Activated CD8-positive, alpha-beta T cell treated with anti-CD3 and anti-CD28 coated beads, Interleukin-2, amount 10 ng/mL, durations not matched to agents 7 days and 5 days (primary cell): ENCODE measurements around the gene HLA-DPB1. TPM values are rescaled to one million over a fixed set of nuclear protein-coding genes. Genes with fewer than 3 reads are reported as not detected.

Source experiments
- ATAC-seq: fragments of 150-1000 bp; cut with Tn5 transposase; one replicate; pipeline ENCODE4 v1.10.0; 2021; ENCODE audit warnings: moderate library complexity
- CTCF ChIA-PET: fragments of 350-600 bp; sonication (Branson Sonifier 250); formaldehyde crosslinking; loops from one replicate; lab custom pipeline; 2021; ENCODE audit warnings: antibody characterized with exemption; lab: Charles Lee
- POLR2A ChIA-PET: fragments of 350-600 bp; sonication (Branson Sonifier 250); formaldehyde crosslinking; loops from one replicate; lab custom pipeline; 2021; ENCODE audit warnings: antibody characterized with exemption; lab: Charles Lee
- DNase-seq: peaks from one replicate; pipeline ENCODE4 v3.0.0-alpha.2; 2020
- H3K27ac Mint-ChIP-seq: one replicate; pipeline ENCODE4 v1.8.0; 2021; ENCODE audit warnings: mild to moderate bottlenecking, mixed read lengths
- H3K27me3 Mint-ChIP-seq: one replicate; pipeline ENCODE4 v1.8.0; 2021; ENCODE audit warnings: low read depth, mixed read lengths
- H3K36me3 Mint-ChIP-seq: one replicate; pipeline ENCODE4 v1.8.0; 2021; ENCODE audit warnings: low read depth, mixed read lengths
- H3K4me1 Mint-ChIP-seq: one replicate; pipeline ENCODE4 v1.8.0; 2021; ENCODE audit warnings: low read depth, mixed read lengths
- H3K4me3 Mint-ChIP-seq: one replicate; pipeline ENCODE4 v1.8.0; 2021; ENCODE audit warnings: mild to moderate bottlenecking, mixed read lengths
- H3K9me3 Mint-ChIP-seq: one replicate; pipeline ENCODE4 v1.8.0; 2022; ENCODE audit warnings: mixed read lengths; ENCODE audit not compliant: insufficient read depth
- total RNA-seq, 2 experiments: library from RNA; stranded (reverse); gene quantifications; one replicate each; pipeline ENCODE4 v1.2.3, GENCODE V29; 2021

Gene HLA-DPB1
- total RNA-seq, 2 experiments from 2014 or later, result 21.0 to 22.8 TPM

DNA sequence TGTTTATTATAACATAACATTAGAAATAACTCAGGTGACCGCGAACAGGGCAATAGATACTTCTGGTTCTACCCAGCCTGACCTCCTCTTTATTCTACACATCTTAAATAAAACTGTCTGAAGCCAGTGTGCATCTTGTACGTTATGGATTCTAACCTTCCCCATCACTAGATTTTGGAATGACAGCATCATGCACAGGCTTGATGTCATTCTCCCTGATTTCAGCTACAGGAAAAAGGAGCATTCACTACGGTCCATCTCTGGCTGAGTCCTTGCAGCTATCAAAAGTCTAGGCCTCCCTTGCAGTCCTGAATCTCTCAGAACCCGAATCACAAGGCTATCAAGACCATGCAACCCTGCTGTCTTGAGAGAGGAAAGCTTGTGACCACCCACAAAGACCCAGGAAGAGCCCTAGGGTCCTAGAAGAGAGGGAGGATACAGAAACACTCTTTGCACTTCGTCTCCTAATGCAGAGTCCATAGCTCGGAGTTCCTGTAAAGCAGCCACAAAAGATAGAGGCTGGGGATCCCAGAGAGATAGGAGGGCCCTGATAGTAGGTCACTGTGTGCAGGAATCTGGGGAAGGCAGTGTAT lies 3.2 kb upstream of the HLA-DPB1 start:
- no peaks in the 10 kb centered on the region for H3K9me3 Mint-ChIP-seq
- ATAC-seq (no peak), DNase-seq (no peak)
- peaks cover 39% of the 10 kb centered on the region for H3K4me1 Mint-ChIP-seq
- peak overlapping the region; percentile 76 for H3K4me3 Mint-ChIP-seq
- H3K27me3 Mint-ChIP-seq, result peaks cover 6% of the 10 kb centered on the region
- CTCF ChIA-PET, result interaction anchor here (0.8 to 2.8 kb wide), 9 partner anchors 10 to 177 kb away, joined by 3 to 12 read pairs (median 4); no protein-coding TSS in a partner anchor
- H3K27ac Mint-ChIP-seq, result no peak overlapping the region
- POLR2A ChIA-PET, result interaction anchor here (0.5 to 2.3 kb wide), 3 partner anchors 9 to 101 kb away, joined by 3 to 6 read pairs (median 3); no protein-coding TSS in a partner anchor
- H3K36me3 Mint-ChIP-seq, result peaks cover 7% of the 10 kb centered on the region

DNA sequence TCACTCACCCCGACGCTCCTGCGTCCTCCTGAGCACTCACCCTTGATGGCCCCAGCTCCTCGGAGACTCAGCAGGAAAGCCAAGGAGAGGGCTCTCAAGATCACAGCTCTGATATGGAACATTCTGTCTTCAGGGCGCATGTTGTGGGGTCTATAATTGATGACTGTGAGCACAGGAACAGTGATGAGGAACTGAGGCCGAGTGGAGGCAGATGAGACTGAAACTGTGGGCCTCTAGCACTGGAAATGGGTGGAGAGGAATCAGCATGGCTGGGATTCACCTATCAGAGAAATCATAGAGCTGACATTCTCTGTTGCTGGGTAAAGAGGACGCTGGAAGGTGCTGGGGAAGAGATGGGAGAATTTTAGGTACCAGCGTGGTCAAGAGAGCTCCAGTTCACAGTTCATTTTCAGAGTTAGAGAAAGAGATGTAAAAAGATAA lies 2.3 kb upstream of the HLA-DPB1 start, which contains the start of gene HLA-DPA1:
Gene HLA-DPA1, minus strand, starts transcription at position 219 of the 441 bp plus-strand sequence.
- H3K9me3 Mint-ChIP-seq, result no peaks in the 10 kb centered on the region
- ChIA-PET POLR2A (interaction anchor here (0.6 to 2.3 kb wide), 3 partner anchors 41 to 102 kb away, joined by 3 to 6 read pairs (median 3); no protein-coding TSS in a partner anchor), CTCF (interaction anchor here (0.8 to 2.8 kb wide), 8 partner anchors 9 to 176 kb away, joined by 3 to 12 read pairs (median 4); no protein-coding TSS in a partner anchor)
- peak within 1 kb of the TSS; percentile 76 for H3K4me3 Mint-ChIP-seq
- peaks cover 3% of the 10 kb centered on the region for H3K36me3 Mint-ChIP-seq
- peak within 1 kb of the TSS; percentile 12 for H3K27ac Mint-ChIP-seq
- DNase-seq (peak; percentile 64), ATAC-seq (peak; percentile 74)
- H3K27me3 Mint-ChIP-seq, result peaks cover 6% of the 10 kb centered on the region
- peaks cover 43% of the 10 kb centered on the region for H3K4me1 Mint-ChIP-seq

DNA sequence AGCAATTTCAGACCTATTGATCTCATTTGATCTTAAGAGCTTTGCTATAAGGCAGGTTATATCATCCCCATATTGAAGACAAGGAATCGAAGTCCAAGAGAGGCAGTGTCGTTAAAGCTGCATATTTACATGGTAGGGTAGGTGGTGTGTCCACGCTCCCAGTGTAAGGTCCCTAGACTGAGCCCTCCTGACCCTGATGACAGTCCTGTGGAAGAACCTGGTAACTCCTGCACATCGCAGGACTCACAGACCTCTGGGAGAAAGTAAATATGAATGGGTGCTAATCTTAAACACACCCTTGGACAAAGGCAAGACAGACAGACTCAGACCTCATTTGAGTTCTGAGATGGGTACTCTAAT lies 602 bp upstream of the HLA-DPB1 start:
- ChIA-PET POLR2A (interaction anchor here (0.5 to 1.4 kb wide), 6 partner anchors 13 to 173 kb away, joined by 3 to 7 read pairs (median 3); no protein-coding TSS in a partner anchor), CTCF (interaction anchor here (0.7 to 1.6 kb wide), 12 partner anchors 15 to 222 kb away, joined by 3 to 9 read pairs (median 4); partner anchors contain the start of genes HLA-DMA and TAP1)
- Mint-ChIP-seq H3K27me3 (peaks cover 6% of the 10 kb centered on the region), H3K27ac (peak overlapping the region; percentile 71), H3K36me3 (no peaks in the 10 kb centered on the region), H3K9me3 (no peaks in the 10 kb centered on the region), H3K4me3 (no peak overlapping the region), H3K4me1 (peaks cover 43% of the 10 kb centered on the region)
- DNase-seq (no peak), ATAC-seq (no peak)

DNA sequence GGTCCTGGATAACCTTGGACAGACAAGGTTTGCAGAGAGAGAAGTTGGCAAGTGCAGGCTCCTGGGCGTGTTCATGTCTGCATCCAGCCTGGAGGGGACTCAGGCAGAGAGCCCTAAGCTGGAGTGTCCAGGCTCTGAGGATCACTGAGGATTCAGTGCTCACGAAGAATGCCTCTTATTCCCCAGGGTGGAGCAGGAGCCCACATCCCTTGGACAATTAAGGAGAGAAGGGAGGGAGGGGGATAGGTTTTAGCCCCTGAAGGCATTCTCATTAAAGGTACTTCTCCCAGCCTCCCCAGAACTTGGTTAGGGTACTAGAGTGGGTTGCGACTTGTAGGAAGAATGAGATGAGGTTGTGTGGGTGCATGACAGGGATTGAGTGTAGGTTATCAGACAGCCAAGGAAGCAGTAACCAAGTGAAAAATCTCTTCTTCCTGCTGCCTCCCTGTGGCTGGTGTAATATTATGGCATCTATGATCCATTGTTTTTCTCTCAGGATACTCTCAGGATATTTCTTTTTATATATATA lies 680 bp downstream of the HLA-DPB1 start:
- no peak for DNase-seq
- ATAC-seq, result no peak
- H3K4me3 Mint-ChIP-seq, result peak overlapping the region; percentile 74
- H3K27ac Mint-ChIP-seq, result peak overlapping the region; percentile 71
- no peaks in the 10 kb centered on the region for H3K36me3 Mint-ChIP-seq
- H3K27me3 Mint-ChIP-seq, result peaks cover 6% of the 10 kb centered on the region
- peaks cover 52% of the 10 kb centered on the region for H3K4me1 Mint-ChIP-seq
- ChIA-PET POLR2A (interaction anchor here (0.6 to 1.4 kb wide), 3 partner anchors 14 to 214 kb away, joined by 3 to 7 read pairs (median 3); no protein-coding TSS in a partner anchor), CTCF (interaction anchor here (0.6 to 1.6 kb wide), 10 partner anchors 10 to 143 kb away, joined by 3 to 9 read pairs (median 3); partner anchors contain the start of gene HLA-DMA)
- H3K9me3 Mint-ChIP-seq, result no peaks in the 10 kb centered on the region

DNA sequence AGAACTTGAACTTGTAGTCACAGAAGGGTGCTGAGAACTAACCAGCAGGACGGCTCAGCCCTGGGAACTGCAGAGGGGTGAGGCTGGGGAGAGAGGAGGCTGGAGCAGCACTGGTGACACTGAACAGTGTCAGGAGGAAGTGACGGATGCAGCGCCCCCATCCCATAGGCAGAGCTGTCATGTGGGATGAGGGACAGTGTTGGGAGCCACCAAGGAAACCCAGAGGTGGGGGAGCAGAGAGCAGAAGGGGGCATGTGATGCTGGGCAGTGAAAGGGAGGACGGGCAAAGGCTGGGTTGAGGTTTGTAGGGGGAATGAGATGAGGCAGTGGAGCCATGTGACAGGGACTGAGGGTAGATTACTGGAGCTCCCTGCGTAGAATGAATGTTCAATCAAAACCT lies 2.1 kb downstream of the HLA-DPB1 start:
- Mint-ChIP-seq H3K27ac (no peak overlapping the region), H3K4me3 (no peak overlapping the region), H3K27me3 (peaks cover 2% of the 10 kb centered on the region), H3K4me1 (peaks cover 54% of the 10 kb centered on the region), H3K36me3 (no peaks in the 10 kb centered on the region), H3K9me3 (no peaks in the 10 kb centered on the region)
- CTCF ChIA-PET, result no interaction called here
- DNase-seq, result no peak
- POLR2A ChIA-PET, result interaction anchor here (1.8 kb wide), 1 partner anchor 106 kb away, joined by 6 read pairs; no protein-coding TSS in a partner anchor
- no peak for ATAC-seq

DNA sequence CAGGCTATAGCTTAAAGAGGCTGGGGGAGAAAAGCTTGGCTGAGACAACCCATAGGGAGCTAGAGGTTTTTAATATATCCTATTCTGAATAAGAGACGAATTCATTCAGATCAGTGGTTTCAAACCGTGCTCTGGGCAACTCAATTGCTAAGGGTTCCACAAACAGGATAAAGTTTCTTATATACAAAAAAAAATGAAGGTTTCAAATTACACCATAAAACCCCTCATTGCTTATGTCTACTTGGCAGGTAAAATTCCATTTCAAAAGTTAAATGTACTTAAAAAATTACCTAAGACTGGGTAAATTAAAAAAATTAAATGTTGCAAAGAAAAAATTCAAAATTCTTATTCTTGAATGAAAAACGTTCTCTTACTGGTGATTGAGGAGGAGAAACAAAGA lies 2.7 kb downstream of the HLA-DPB1 start:
- H3K9me3 Mint-ChIP-seq, result no peaks in the 10 kb centered on the region
- H3K27ac Mint-ChIP-seq, result no peak overlapping the region
- peaks cover 52% of the 10 kb centered on the region for H3K4me1 Mint-ChIP-seq
- no peak overlapping the region for H3K4me3 Mint-ChIP-seq
- H3K36me3 Mint-ChIP-seq, result no peaks in the 10 kb centered on the region
- H3K27me3 Mint-ChIP-seq, result peaks cover 1% of the 10 kb centered on the region
- POLR2A ChIA-PET, result interaction anchor here (1.8 kb wide), 1 partner anchor 107 kb away, joined by 6 read pairs; no protein-coding TSS in a partner anchor
- CTCF ChIA-PET, result no interaction called here
- no peak for DNase-seq
- no peak for ATAC-seq

DNA sequence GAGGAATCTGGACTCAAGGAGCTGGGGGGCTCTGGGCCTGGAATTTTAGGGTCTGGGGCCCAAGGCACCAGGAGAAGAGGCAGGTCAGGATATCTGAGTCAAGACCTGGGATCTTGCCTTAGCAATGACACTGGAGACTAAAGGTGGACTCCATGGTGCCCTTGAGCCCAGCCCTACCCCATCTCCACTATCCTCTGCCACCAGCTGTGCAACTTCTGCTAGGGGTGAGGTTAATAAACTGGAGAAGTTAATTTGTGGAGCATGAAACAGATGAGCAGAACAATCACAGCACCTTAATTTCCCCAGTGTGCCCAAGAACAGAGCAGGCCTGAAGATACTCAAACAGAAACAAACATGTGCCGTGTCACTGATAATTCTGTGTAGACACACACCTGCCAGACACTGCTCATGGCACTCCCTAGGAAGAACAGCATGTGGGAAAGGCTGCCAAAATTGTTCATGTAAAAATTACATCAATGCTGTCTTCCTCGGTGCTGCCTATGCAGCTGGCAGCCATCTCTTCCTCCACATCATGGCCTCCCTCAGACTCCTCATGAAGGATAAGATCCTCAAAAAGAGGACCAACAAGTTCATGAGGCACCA lies 3.2 kb downstream of the HLA-DPB1 start:
- CTCF ChIA-PET, result interaction anchor here (1.5 kb wide), 1 partner anchor 47 kb away, joined by 3 read pairs; no protein-coding TSS in a partner anchor
- POLR2A ChIA-PET, result interaction anchor here (1.8 kb wide), 1 partner anchor 107 kb away, joined by 6 read pairs; no protein-coding TSS in a partner anchor

DNA sequence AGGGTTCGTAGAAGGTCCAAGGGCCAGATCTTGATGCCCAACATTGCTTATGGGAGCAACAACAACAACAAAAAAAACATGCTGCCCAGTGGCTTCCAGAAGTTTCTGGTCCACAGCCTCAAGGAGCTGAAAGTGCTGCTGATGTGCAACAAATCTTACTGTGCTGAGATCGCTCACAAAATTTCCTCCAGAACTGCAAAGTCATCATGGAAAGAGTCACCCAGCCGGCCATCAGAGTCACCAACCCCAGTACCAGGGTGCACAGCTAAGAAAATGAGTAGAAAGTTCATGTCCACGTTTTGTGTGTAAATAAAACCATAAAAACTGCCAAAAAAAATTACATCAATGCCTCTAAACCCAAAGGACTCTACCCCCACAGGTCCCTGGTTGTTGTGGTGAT lies 3.8 kb downstream of the HLA-DPB1 start:
- ATAC-seq, result no peak
- H3K9me3 Mint-ChIP-seq, result no peaks in the 10 kb centered on the region
- DNase-seq, result no peak
- CTCF ChIA-PET, result interaction anchor here (0.8 to 1.5 kb wide), 6 partner anchors 10 to 127 kb away, joined by 3 to 4 read pairs (median 4); partner anchors contain the start of gene HLA-DMA
- POLR2A ChIA-PET, result interaction anchor here (0.6 kb wide), 1 partner anchor 170 kb away, joined by 4 read pairs; no protein-coding TSS in a partner anchor
- H3K27ac Mint-ChIP-seq, result no peak overlapping the region
- H3K4me3 Mint-ChIP-seq, result no peak overlapping the region
- H3K36me3 Mint-ChIP-seq, result no peaks in the 10 kb centered on the region
- H3K4me1 Mint-ChIP-seq, result peaks cover 49% of the 10 kb centered on the region
- H3K27me3 Mint-ChIP-seq, result no peaks in the 10 kb centered on the region

More for the DNA sequence above, 3.2 kb downstream of the HLA-DPB1 start:
- DNase-seq, result no peak
- no peaks in the 10 kb centered on the region for H3K9me3 Mint-ChIP-seq
- no peaks in the 10 kb centered on the region for H3K27me3 Mint-ChIP-seq
- ATAC-seq, result no peak
- H3K36me3 Mint-ChIP-seq, result no peaks in the 10 kb centered on the region
- H3K27ac Mint-ChIP-seq, result no peak overlapping the region
- H3K4me1 Mint-ChIP-seq, result peaks cover 49% of the 10 kb centered on the region
- H3K4me3 Mint-ChIP-seq, result no peak overlapping the region

DNA sequence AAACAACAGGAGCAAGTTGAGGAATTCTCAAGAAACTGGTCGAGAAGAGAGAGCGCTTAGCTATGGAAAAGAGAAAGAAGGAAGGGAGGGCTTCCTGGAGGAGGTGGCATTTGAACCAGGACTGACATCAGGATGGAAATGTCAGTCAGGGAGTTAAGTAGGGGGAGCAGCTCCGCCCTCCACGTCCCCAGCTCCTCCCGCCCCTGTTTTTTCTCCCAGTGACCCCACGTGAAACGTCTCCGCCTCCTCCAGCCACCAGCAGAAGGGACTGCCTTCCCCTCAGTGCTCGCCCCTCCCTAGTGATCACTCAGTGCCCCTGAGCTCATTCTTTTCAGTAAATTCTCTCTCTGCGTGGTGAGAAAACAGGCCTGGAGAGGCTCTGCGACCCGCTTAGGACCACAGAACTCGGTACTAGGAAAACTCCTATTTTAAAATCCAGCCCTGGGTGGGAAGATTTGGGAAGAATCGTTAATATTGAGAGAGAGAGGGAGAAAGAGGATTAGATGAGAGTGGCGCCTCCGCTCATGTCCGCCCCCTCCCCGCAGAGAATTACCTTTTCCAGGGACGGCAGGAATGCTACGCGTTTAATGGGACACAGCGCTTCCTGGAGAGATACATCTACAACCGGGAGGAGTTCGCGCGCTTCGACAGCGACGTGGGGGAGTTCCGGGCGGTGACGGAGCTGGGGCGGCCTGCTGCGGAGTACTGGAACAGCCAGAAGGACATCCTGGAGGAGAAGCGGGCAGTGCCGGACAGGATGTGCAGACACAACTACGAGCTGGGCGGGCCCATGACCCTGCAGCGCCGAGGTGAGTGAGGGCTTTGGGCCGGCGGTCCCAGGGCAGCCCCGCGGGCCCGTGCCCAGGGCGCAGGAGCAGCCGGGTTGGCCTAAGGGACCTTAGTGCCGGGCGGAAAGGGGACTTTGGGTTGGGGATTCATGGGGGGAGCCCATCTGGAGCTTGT lies 4.6 kb downstream of the HLA-DPB1 start:
- no peaks in the 10 kb centered on the region for H3K27me3 Mint-ChIP-seq
- ATAC-seq (no peak), DNase-seq (no peak)
- POLR2A ChIA-PET, result interaction anchor here (0.6 kb wide), 1 partner anchor 169 kb away, joined by 4 read pairs; no protein-coding TSS in a partner anchor
- H3K9me3 Mint-ChIP-seq, result no peaks in the 10 kb centered on the region
- CTCF ChIA-PET, result interaction anchor here (0.8 to 2.0 kb wide), 8 partner anchors 9 to 128 kb away, joined by 3 to 11 read pairs (median 4); partner anchors contain the start of gene HLA-DMA
- peaks cover 44% of the 10 kb centered on the region for H3K4me1 Mint-ChIP-seq
- no peaks in the 10 kb centered on the region for H3K36me3 Mint-ChIP-seq
- peak overlapping the region; percentile 44 for H3K27ac Mint-ChIP-seq
- H3K4me3 Mint-ChIP-seq, result peak overlapping the region; percentile 60

DNA sequence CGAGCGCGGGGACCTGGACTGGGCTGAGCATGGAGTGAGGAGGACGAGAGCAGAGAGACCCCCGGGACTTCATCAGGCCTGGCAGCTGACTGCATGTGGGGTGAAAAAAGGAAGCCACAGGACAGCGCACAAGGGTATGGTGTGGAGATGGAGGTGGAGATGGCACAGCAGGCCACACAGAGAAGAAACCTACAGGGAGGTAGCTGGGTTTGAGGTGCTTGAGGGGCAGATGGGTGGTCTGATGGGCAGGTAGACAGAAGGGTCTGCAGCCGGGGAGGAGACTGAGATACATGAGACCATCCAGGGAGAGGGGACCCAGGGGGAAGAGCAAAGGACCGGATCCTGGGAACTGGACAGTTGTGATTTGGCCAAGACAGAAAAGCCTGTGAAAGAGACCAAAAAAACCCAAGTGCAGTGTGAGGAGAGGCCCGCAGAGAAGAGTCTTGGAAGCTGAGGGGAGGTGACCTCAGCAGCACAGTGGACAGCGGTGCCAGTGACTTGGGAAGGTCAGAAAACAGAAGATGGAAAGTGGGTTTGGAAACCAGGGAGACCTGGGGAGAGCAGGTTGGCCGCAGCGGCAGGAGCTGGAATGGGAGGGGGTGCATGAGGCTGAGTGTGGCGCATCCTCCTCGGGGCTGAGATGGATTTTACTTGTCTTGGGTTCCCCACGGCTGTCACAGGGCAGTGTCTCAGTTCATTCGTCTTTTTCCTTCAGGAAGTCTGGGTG lies 5.5 kb downstream of the HLA-DPB1 start:
- Mint-ChIP-seq H3K4me3 (peak overlapping the region; percentile 26), H3K9me3 (no peaks in the 10 kb centered on the region), H3K27me3 (no peaks in the 10 kb centered on the region), H3K27ac (peak overlapping the region; percentile 51), H3K4me1 (peaks cover 38% of the 10 kb centered on the region), H3K36me3 (no peaks in the 10 kb centered on the region)
- ATAC-seq (no peak), DNase-seq (no peak)
- POLR2A ChIA-PET, result interaction anchor here (0.9 kb wide), 1 partner anchor 9 kb away, joined by 3 read pairs; no protein-coding TSS in a partner anchor
- CTCF ChIA-PET, result interaction anchor here (1.3 to 3.2 kb wide), 6 partner anchors 8 to 167 kb away, joined by 4 to 12 read pairs (median 4); partner anchors contain the start of gene HLA-DPA1
